ENCODE measurements around the gene OGDHL. TPM values are rescaled to one million over a fixed set of nuclear protein-coding genes. Genes with fewer than 3 reads are reported as not detected.
"Not testable (repeated sequence)": the region's sequence is repeated elsewhere in the genome, so short reads cannot be mapped to it uniquely, and the experiment has no call there.

Gene OGDHL
- total and polyA plus RNA-seq, 2 donors (not counting 3 experiments of a cell fraction or from before 2014, with no cell fraction given) = 0.43 to 1.0 TPM

DNA sequence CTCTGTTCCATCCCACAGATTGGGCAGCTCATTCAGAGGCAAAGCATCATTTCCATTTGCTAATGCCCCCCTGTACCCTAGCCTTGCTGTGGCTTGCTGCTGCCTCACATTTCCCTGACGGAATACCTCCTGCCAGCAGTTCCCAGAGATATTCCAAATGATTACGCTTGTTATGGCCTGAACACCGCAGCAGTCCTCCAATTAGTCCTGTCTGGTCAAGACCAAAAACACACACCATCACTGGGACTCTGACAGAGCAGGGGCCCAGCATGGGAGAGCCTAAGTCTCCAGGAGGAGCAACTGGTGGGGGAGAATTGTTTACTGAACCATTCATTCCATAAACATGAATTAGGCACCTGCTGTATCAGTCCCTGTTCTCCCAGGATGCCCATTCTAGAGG is 6.1 kb downstream of the OGDHL start:
- FAIRE-seq (no peak), DNase-seq (ENCODE audit: low read depth, low spot score) (no peak)
- H3K4me3 ChIP-seq (replicated peaks in 1 of 3; ENCODE audit: insufficient read depth in 1 of 3, low read depth in 1 of 3, low read length in 3 of 3) = no peak overlapping the region
- ChIA-PET CTCF (no interaction called here), POLR2A (no interaction called here)
- no peak overlapping the region for H3K4me2 ChIP-seq (ENCODE audit: insufficient read depth, low read length)
- dilution Hi-C loops (cut with MboI; ENCODE audit: extremely low pct_ligation_motif_present, low sequenced_read_pairs) = no loop called here
- H4K20me1 ChIP-seq (replicated peaks; ENCODE audit: control insufficient read depth, extremely low read depth, insufficient read depth, low read length) = no peaks in the 10 kb centered on the region
- no peaks in the 10 kb centered on the region for H3K9me1 ChIP-seq (replicated peaks; ENCODE audit: control insufficient read depth, extremely low read depth, insufficient read depth, low read length)
- H3K9ac ChIP-seq (replicated peaks; ENCODE audit: extremely low read depth, insufficient read depth, low read length) = no peak overlapping the region
- no peaks in the 10 kb centered on the region for H3K4me1 ChIP-seq (ENCODE audit: control insufficient read depth, extremely low read depth, insufficient read depth, low read length)
- intact Hi-C loops (cut with micrococcal nuclease) = no loop called here
- H3K27ac ChIP-seq (ENCODE audit: insufficient read depth, low read depth, low read length) = no peak overlapping the region
- peaks cover 0 to 1% of the 10 kb centered on the region in 2 experiments for H3K27me3 ChIP-seq (ENCODE audit: control insufficient read depth in 2 of 2, insufficient read depth in 2 of 2, low read length in 2 of 2)
- TF ChIP-seq MYC (IDR thresholded peaks at IDR 0.05; ENCODE audit: low read depth, low read length) = no peak
- no peak for TF ChIP-seq POLR2A (IDR thresholded peaks at IDR 0.05; ENCODE audit: low read depth, low read length)
- no peak for TF ChIP-seq FOS (IDR thresholded peaks at IDR 0.05; ENCODE audit: borderline replicate concordance, insufficient read depth, low read length)
- TF ChIP-seq, protein P1, sequence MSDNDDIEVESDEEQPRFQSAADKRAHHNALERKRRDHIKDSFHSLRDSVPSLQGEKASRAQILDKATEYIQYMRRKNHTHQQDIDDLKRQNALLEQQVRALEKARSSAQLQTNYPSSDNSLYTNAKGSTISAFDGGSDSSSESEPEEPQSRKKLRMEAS (IDR thresholded peaks at IDR 0.05; ENCODE audit: insufficient read depth, insufficient read length) = no peak
- TF ChIP-seq EZH2 (IDR thresholded peaks at IDR 0.05; ENCODE audit: borderline replicate concordance, low read depth, low read length, severe bottlenecking) = no peak
- TF ChIP-seq JUN (IDR thresholded peaks at IDR 0.05; ENCODE audit: borderline replicate concordance, insufficient read depth, insufficient read length, low read depth) = no peak
- no peak for TF ChIP-seq POLR2AphosphoS5 (IDR thresholded peaks at IDR 0.05; ENCODE audit: insufficient read depth, low read depth, low read length)
- TF ChIP-seq, protein P2, sequence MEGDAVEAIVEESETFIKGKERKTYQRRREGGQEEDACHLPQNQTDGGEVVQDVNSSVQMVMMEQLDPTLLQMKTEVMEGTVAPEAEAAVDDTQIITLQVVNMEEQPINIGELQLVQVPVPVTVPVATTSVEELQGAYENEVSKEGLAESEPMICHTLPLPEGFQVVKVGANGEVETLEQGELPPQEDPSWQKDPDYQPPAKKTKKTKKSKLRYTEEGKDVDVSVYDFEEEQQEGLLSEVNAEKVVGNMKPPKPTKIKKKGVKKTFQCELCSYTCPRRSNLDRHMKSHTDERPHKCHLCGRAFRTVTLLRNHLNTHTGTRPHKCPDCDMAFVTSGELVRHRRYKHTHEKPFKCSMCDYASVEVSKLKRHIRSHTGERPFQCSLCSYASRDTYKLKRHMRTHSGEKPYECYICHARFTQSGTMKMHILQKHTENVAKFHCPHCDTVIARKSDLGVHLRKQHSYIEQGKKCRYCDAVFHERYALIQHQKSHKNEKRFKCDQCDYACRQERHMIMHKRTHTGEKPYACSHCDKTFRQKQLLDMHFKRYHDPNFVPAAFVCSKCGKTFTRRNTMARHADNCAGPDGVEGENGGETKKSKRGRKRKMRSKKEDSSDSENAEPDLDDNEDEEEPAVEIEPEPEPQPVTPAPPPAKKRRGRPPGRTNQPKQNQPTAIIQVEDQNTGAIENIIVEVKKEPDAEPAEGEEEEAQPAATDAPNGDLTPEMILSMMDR (IDR thresholded peaks at IDR 0.05; ENCODE audit: extremely low read depth in 1 of 2, insufficient read depth in 1 of 2, low read depth in 1 of 2, low read length in 2 of 2) = no peak
- no peak for TF ChIP-seq GATA2 (IDR thresholded peaks at IDR 0.05; ENCODE audit: insufficient read depth, insufficient read length, low read depth, low read length)
- H3K36me3 ChIP-seq (ENCODE audit: control insufficient read depth in 2 of 2, extremely low read depth in 1 of 2, insufficient read depth in 2 of 2, low read length in 2 of 2) = no peaks in the 10 kb centered on the region
- H2AFZ ChIP-seq (ENCODE audit: low read depth, low read length) = no peak overlapping the region
- no TSS peak for BruUV-seq (replicated peaks)
- H3K79me2 ChIP-seq (ENCODE audit: control insufficient read depth, insufficient read depth, low read length) = no peaks in the 10 kb centered on the region
- no peaks in the 10 kb centered on the region for H3K9me3 ChIP-seq (replicated peaks; ENCODE audit: control insufficient read depth, insufficient read depth, low read length)

DNA sequence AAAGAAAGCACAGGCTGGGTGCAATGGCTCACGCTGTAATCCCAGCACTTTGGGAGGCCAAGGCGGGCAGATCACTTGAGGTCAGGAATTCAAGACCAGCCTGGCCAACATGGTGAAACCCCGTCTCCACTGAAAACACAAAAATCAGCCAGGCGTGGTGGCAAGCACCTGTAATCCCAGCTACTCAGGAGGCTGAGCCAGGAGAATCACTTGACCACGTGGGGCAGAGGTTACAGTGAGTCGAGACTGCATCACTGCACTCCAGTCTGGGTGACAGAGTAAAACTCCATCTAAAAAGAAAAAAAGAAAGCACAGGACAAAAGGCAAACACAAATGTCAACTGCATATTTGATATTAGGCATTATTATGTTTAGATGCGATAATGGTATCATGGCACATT is 7.2 kb downstream of the OGDHL start:
- H4K20me1 ChIP-seq (replicated peaks; ENCODE audit: control insufficient read depth, extremely low read depth, insufficient read depth, low read length); intact Hi-C loops (cut with micrococcal nuclease); H3K9me1 ChIP-seq (replicated peaks; ENCODE audit: control insufficient read depth, extremely low read depth, insufficient read depth, low read length); H3K4me1 ChIP-seq (ENCODE audit: control insufficient read depth, extremely low read depth, insufficient read depth, low read length); H3K4me3 ChIP-seq (replicated peaks in 1 of 3; ENCODE audit: insufficient read depth in 1 of 3, low read depth in 1 of 3, low read length in 3 of 3); H3K27me3 ChIP-seq (ENCODE audit: control insufficient read depth in 2 of 2, insufficient read depth in 2 of 2, low read length in 2 of 2); dilution Hi-C loops (cut with MboI; ENCODE audit: extremely low pct_ligation_motif_present, low sequenced_read_pairs); H2AFZ ChIP-seq (ENCODE audit: low read depth, low read length); DNase-seq (ENCODE audit: low read depth, low spot score); BruUV-seq (replicated peaks); H3K9me3 ChIP-seq (replicated peaks; ENCODE audit: control insufficient read depth, insufficient read depth, low read length); H3K79me2 ChIP-seq (ENCODE audit: control insufficient read depth, insufficient read depth, low read length); POLR2A ChIA-PET; H3K36me3 ChIP-seq (ENCODE audit: control insufficient read depth in 2 of 2, extremely low read depth in 1 of 2, insufficient read depth in 2 of 2, low read length in 2 of 2); H3K27ac ChIP-seq (ENCODE audit: insufficient read depth, low read depth, low read length); FAIRE-seq; H3K9ac ChIP-seq (replicated peaks; ENCODE audit: extremely low read depth, insufficient read depth, low read length); H3K4me2 ChIP-seq (ENCODE audit: insufficient read depth, low read length): not testable (repeated sequence)
- CTCF ChIA-PET = interaction anchor here (1.0 kb wide), 1 partner anchor 10 kb away, joined by 3 read pairs; no protein-coding TSS in a partner anchor
